Mucosa of descending colon (tissue), 3 donors: ENCODE results near the gene KRT3. TPM values are rescaled to one million over a fixed set of nuclear protein-coding genes. Genes with fewer than 3 reads are reported as not detected.

ENCODE experiments used
- ATAC-seq: fragments of 200-7000 bp; cut with Tn5 transposase; one replicate; pipeline ENCODE4 v1.9.1; 2020; ENCODE audit warnings: mild to moderate bottlenecking, moderate library complexity
- DNase-seq, 3 donors: peaks; one replicate each; pipeline ENCODE4 v3.0.0-alpha.2; 2020
- H3K36me3 ChIP-seq: fragments of 200-600 bp; one replicate; pipeline ENCODE4 v1.8.0; 2021; ENCODE audit warnings: low read depth, mild to moderate bottlenecking
- H3K4me1 ChIP-seq: fragments of 200-600 bp; one replicate; pipeline ENCODE4 v1.8.0; 2021; ENCODE audit warnings: low read depth, mild to moderate bottlenecking
- H3K4me3 ChIP-seq: fragments of 200-600 bp; one replicate; pipeline ENCODE4 v1.8.0; 2021; ENCODE audit warnings: mild to moderate bottlenecking
- H3K9me3 ChIP-seq: fragments of 200-600 bp; one replicate; pipeline ENCODE4 v1.8.0; 2021; ENCODE audit warnings: mild to moderate bottlenecking
- intact Hi-C, 2 donors: fragments of 100-400 bp; cut with DNase I in 1 of 2; cut with micrococcal nuclease in 1 of 2; formaldehyde crosslinking; loops; one replicate each; pipeline versions ENCODE4 v1.11.0 to v1.11.1; 2022; cut with DNase I, micrococcal nuclease
- total RNA-seq, 3 donors: library from RNA; stranded (reverse); fragmentation: NEBNext Ultra II Directional in 2 of 3; extraction: Animal tissue kit (Norgen Biotek cat#: 25700) in 2 of 3; gene quantifications; one replicate each; pipeline versions ENCODE4 v1.2.1 to v1.2.4, GENCODE V29; 2021 to 2023
- TF ChIP-seq, protein P1 (sequence below): fragments of 200-600 bp; IDR thresholded peaks from one replicate; pipeline ENCODE4 v1.8.0; 2022; ENCODE audit warnings: antibody characterized with exemption, mild to moderate bottlenecking
- donor health status: DM: no; HTN: no; CAD: no; lungs with moderate emphysema.
- donor health status: DM: no; HTN: no; CAD: no.
- donor health status: DM: no; HTN: yes; CAD: no.

Gene KRT3
- total RNA-seq, 3 donors from 2014 or later = not detected

DNA sequence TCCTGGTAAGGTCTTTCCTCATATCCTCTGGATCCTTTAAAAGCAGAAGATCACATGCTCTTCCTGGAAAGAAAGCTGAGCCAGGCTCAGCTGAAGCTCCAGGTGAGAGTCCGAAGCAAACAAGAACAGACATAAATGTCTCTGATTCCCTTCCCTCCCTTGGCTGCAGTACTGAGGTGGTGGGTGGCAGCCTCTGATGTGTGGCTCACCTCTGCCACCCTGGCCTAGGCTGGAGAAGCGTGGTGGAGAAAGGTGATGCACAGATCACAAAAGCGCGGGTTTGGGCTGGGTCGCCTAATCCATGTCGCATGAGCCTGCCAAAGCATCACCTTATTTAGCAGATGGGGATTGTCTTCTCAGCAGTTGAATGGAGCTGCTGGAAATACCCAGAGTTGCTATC is 16.0 kb downstream of the KRT3 start:
- Histone ChIP-seq H3K4me1 (no peaks in the 10 kb centered on the region), H3K9me3 (no peaks in the 10 kb centered on the region), H3K36me3 (no peaks in the 10 kb centered on the region), H3K4me3 (no peak overlapping the region)
- intact Hi-C loops = no loop called here
- TF ChIP-seq, protein P1, sequence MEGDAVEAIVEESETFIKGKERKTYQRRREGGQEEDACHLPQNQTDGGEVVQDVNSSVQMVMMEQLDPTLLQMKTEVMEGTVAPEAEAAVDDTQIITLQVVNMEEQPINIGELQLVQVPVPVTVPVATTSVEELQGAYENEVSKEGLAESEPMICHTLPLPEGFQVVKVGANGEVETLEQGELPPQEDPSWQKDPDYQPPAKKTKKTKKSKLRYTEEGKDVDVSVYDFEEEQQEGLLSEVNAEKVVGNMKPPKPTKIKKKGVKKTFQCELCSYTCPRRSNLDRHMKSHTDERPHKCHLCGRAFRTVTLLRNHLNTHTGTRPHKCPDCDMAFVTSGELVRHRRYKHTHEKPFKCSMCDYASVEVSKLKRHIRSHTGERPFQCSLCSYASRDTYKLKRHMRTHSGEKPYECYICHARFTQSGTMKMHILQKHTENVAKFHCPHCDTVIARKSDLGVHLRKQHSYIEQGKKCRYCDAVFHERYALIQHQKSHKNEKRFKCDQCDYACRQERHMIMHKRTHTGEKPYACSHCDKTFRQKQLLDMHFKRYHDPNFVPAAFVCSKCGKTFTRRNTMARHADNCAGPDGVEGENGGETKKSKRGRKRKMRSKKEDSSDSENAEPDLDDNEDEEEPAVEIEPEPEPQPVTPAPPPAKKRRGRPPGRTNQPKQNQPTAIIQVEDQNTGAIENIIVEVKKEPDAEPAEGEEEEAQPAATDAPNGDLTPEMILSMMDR = no peak
- ATAC-seq (no peak), DNase-seq (no peak)

DNA sequence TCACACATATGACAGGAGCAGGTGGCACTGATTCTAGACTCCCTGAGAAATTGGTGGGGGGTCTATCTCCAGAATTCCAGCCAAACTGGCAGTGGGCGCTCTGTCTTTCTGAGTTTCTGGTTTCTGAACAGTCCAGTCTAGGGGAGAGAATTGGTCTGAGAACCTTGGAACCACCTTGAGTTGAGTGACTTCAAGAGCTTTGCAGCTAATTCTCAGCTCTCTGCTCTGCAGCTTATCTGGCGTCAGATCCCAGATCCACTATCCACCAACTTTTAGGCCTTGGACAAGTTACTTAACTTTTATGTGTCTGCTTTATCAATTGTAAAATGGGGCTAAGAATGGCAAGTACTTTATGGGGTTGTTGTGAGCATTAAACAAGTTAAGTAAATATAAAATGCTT is 17.1 kb downstream of the KRT3 start:
- ATAC-seq (no peak), DNase-seq (no peak)
- intact Hi-C loops = no loop called here
- H3K4me3 ChIP-seq = no peak overlapping the region
- no peaks in the 10 kb centered on the region for H3K4me1 ChIP-seq
- no peaks in the 10 kb centered on the region for H3K9me3 ChIP-seq
- H3K36me3 ChIP-seq = no peaks in the 10 kb centered on the region
- TF ChIP-seq, protein P1 = no peak

DNA sequence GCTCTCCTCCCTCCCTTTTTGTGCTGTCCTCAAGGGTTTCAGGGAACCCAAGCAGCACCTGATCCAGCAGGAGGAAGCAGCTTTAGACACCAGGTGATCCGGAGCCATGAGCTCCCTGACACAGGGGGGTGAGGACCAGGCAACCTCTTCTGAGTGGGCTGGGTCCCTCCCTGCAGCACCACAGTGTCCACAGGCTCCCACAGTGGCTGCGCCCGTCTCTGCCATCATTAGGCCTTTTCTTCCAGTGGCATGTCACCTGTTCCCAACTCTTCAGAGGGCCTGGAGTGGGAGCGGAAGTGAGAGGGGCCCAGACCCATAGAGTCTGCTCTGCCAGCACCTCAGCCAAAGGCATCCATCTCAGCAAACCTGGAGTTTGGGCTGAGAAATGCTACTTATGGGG is 18.4 kb downstream of the KRT3 start:
- DNase-seq = no peak
- ATAC-seq = no peak
- intact Hi-C loops = no loop called here
- H3K36me3 ChIP-seq = no peaks in the 10 kb centered on the region
- TF ChIP-seq, protein P1 = no peak
- H3K4me1 ChIP-seq = no peaks in the 10 kb centered on the region
- H3K4me3 ChIP-seq = no peak overlapping the region
- H3K9me3 ChIP-seq = no peaks in the 10 kb centered on the region

DNA sequence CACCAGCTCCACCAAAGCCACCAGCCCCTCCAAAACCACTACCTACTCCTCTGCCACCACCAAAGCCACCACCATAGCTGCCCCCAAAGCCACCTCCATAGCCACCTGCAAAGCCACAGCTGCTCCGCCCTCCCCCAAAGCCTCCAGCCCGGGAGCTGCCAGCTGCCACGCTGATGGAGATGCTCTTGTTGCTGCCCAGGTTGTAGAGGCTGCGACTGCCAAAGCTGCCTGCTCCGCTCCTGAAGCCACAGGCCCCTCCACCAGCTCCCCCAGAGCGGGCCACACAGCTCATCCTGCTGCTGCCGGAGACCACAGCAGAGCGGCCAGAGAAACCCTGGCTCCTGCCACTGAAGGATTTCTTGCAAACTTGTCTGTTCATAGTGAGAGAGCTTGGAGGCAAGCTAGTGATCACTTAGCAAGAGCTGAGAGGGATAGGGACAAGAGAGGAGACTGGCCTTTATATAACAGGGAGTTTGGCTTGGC is 19.0 kb downstream of the KRT3 start, which contains the start of gene KRT76:
KRT76 (minus strand) TSS at position 433 of the 483 bp plus-strand sequence; CDS start at position 379, 54 bp downstream.
- Histone ChIP-seq H3K9me3 (no peaks in the 10 kb centered on the region), H3K4me1 (no peaks in the 10 kb centered on the region), H3K4me3 (no peak within 1 kb of the TSS), H3K36me3 (no peaks in the 10 kb centered on the region)
- DNase-seq = no peak
- no peak for ATAC-seq
- intact Hi-C loops = no loop called here
- TF ChIP-seq, protein P1 = no peak

DNA sequence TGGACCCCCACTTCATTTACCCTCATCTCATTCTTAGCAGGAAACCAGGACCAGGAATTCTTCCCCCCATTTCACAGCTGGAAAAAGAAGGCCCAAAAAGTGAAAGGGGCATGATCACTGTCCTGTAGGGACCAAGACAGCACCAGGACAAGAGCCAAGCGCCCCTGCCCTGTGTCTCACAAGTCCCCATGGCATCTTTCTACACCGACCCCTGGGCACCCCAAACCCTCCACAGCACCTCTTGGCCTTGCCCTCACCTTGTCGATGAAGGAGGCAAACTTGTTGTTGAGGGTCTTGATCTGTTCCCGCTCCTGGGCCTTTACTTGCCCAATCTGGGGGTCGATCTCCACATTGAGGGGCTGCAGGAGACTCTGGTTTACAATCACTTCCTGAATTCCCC is 19.5 kb downstream of the KRT3 start:
- no peak for ATAC-seq
- H3K4me3 ChIP-seq = no peak overlapping the region
- H3K9me3 ChIP-seq = no peaks in the 10 kb centered on the region
- H3K4me1 ChIP-seq = no peaks in the 10 kb centered on the region
- intact Hi-C loops = no loop called here
- no peaks in the 10 kb centered on the region for H3K36me3 ChIP-seq
- TF ChIP-seq, protein P1 = no peak
- DNase-seq = no peak

DNA sequence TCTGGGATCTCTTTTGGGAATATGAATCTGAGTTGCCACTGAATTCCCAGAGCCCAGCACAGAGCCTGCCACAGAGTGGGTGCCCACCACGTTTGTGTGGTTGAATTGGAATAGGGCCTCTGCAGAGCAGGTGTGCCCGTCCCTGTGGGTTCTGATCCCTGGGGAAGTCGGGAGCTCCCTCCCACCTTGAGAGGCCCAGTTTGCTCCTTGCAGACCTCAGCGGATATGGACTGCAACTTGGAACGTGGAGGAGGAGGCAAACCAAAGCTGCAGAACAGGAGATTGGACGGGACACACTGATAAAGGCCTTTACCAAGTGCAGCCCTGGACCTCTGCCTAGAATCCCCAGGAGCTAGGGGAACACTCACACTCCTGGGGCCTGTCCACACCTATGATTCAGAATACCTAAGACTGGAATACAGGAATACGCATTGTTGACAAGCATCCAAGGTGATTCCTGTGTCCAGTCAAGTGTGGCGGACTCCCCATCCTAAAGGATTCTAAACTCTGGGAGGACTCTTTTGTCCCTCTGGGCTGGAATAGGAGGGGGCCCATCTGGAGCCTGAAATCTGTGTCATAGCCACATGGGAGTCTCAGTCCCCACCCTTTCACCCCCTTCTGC is 21.2 kb downstream of the KRT3 start:
- no peak for ATAC-seq
- no peaks in the 10 kb centered on the region for H3K4me1 ChIP-seq
- no peak overlapping the region for H3K4me3 ChIP-seq
- no peaks in the 10 kb centered on the region for H3K36me3 ChIP-seq
- no peak for DNase-seq
- no peaks in the 10 kb centered on the region for H3K9me3 ChIP-seq
- TF ChIP-seq, protein P1 = no peak
- intact Hi-C loops = no loop called here
